ENCODE measurements around the gene FAM110A.
"Not testable (repeated sequence)": the region's sequence is repeated elsewhere in the genome, so short reads cannot be mapped to it uniquely, and the experiment has no call there.

Gene FAM110A

DNA sequence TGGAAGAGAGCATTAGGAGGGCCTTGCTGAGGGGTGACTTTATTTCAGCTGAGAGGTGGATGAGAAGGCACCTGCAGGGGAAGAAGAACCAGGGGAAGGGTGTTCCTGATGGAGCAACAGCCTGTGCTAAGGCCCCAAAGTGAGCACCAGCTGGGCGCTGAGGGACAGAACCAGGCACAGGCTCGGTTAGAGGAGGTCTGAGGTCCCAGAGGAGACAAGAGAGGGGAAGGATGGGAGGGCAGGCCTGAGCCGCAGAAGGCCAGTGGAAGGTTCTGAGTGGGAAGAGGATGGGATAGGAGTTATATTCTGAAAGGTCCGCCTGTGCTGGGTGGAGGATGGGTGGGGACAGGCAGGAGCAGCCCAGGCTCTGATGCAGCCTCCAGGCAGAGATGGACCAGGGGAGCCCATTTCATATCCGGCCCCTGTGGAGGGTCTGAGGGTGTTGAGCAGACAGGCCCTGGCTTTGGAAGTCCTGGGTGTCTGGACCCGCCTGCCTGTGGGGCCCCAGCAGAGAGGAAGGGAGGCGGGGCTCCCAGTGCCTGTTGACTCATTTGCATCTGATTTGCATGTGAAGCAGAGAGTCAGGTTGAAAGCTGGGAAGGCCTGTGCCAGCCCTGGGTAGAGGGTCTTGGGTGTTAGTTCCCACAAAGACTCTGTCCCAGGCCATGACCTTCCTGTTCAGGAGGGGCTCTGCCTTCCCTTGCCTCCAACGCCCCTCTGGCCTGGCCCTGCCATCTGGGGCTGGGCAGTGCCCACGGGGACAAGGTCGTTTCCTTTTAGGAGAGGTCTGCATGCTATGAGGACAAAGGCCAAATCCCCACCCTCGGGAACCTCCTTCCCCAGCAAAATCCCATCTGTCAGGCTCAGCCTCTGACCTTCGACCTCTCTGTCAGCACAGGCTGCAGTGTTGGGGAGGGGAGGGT is 10.6 kb upstream of the FAM110A start:
- in situ Hi-C loops (cut with HindIII; ENCODE audit: low sequenced_read_pairs), result no loop called here

DNA sequence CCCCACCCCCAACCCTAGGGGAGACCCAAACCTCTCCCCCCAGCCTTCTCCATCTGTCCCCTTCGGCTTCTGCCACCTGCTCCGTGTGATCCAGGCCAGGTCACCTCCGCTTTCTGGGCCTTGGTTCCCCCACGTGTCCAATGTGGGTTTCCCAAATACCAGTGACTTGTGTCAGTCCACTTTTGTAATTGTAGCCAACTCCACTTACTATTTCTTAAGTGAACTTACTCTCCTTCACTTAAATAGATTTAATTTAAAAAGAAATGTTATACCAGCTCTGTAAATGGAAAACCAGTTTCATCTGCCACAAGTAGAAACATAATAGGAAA is 10.0 kb upstream of the FAM110A start:
- in situ Hi-C loops (cut with HindIII; ENCODE audit: low sequenced_read_pairs), result no loop called here

DNA sequence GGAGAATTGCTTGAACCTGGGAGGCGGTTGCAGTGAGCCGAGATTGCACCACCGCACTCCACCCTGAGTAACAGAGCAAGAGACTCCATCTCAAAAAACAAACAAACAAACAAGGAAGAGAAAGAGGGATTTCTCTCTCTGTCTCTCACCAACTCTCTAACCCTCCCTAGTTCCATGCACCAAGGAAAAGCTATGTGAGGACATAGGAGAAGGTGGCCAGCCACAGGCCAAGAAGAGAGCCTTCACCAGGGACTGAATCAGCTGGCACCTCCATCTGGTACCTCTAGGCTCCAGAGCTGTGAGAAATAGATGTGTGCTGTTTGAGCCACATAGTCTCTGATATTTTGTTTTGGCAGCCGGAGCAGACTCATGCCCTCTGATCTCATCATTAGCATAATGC is 9.0 kb upstream of the FAM110A start:
- in situ Hi-C loops (cut with HindIII; ENCODE audit: low sequenced_read_pairs), result no loop called here

DNA sequence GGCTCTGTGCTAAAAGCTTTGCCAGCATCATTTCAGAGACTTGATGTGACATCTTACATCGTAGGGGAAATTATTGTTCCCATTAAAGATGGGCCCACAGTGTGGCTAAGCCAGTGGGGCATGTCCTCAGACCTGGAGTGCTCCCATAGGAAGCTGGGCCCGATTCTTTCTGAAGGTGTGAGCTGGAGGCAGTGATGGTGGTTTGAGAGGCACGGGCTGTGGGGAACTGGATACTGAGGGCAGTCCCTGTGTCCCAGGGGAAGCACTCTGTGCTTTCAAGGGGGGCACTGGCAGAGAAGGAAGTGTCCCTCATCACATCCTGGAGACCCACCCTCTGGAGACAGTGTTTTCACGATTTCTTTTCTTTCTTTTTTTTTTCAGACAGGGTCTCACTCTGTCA is 8.6 kb upstream of the FAM110A start:
- in situ Hi-C loops (cut with HindIII; ENCODE audit: low sequenced_read_pairs), result no loop called here

DNA sequence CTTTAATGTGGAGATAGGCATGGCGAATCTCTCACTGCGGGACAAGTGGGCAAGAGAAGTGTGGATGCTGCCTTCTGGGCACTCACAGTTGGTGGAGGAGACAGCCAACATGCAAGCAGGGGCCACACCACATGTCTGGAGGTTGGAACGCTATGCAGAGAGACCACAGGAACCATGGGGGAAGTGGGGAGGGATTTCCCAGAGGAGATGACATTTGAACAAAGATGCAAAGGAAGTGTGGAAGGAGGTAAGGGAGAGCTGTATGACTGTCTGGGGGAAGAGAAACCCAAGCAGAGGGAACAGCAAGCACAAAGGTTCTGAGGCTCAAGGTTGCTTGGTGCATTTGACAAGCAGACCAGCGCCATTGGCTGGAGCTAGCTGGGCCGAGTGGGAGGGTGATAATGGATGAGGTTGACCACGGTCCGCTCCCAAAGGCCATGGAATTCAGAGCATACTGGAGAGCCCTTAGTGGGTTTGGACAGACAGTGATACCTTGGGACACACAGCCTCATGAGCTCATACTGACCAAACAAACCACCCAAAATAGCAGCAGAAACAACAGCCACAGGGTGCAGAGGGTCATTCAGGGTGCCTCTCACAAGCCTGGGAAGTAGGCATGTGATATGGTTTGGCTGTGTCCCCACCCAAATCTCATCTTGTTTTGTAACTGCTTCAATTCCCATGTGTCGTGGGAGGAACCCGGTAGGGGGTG is 7.6 kb upstream of the FAM110A start:
- in situ Hi-C loops (cut with HindIII; ENCODE audit: low sequenced_read_pairs), result no loop called here

DNA sequence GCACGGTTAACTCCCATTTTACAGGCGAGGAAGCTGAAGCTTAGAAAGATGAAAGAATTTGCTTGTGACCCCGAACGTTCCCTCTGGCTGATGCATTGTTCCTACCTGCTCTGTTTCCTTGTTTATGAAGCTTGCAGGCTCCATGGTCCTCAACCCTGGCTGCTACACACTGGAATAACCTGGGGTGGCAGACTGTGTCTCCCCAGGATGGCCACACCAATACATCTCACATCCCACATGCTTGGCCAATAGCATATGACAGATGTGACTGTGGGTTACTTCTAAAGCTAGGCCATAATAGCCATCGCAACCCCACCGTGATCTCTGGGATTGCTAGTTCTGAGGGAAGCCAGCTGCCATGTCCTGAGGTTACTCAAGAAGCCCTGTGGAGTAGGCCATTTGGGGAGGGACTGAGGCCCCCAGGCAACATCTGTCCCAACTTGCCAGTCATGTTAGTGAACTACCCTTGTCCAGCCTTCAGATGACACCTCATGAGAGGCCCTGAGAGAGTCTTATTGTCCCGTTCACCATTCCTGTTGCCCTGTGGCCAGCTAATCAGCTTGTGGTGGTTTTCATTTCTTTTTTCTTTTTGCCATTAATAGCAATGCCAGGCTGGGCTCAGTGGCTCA is 6.7 kb upstream of the FAM110A start:
- in situ Hi-C loops (cut with HindIII; ENCODE audit: low sequenced_read_pairs), result no loop called here

DNA sequence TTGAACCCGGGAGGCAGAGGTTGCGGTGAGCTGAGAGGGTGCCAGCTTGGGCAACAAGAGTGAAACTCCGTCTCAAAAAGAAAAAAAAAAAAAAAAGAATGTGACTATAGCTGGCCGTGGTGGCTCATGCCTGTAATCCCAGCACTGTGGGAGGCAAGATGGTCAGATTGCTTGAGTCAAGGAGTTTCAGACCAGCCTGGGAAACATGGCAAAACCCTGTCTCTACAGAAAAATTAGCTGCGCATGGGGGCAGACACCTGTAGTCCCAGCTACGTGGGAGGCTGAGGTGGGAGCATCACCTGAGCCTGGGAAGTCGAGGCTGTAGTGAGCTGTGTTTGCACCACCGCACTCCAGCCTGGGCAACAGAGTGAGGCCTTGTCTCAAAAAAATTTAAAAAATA is 5.5 kb upstream of the FAM110A start:
- in situ Hi-C loops (cut with HindIII; ENCODE audit: low sequenced_read_pairs), result not testable (repeated sequence)

DNA sequence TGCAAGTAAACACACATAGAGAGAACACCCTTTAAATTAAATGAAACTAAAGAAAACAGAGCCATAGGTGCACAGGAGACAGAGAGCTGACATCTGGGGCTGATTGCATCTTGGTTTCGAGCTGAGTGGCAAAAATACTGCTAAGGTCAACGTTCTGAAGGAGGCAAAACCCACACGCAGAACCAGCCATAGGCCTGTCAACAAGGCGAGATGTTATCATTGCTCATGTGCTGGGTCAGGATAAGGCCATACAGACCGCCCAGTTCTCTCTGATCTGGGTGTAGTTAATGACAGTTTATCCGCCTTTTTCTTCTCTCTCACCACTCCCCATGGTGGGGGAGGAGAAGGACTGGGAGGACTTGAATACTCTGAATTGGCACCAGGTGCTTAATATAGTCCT is 4.5 kb upstream of the FAM110A start:
- in situ Hi-C loops (cut with HindIII; ENCODE audit: low sequenced_read_pairs), result no loop called here

DNA sequence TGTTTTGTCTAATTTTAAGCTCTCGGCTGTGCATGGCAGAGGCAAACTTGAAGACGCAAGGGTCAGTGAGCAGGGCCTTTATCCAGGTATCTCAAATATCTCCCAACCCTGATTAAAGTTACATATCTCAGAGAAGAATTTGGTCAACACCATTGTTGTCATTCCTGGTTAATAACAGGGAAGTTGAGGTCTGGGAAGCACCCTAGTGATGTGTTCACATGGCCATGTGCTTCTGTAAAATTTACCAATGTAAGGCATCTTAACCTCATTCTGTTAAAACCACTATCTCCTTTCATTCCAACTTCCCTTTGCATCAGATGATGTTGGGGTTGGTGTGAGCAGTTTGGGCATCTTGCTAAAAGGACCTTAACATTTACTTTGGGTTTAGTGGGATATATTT is 4.0 kb upstream of the FAM110A start:
- in situ Hi-C loops (cut with HindIII; ENCODE audit: low sequenced_read_pairs), result no loop called here

DNA sequence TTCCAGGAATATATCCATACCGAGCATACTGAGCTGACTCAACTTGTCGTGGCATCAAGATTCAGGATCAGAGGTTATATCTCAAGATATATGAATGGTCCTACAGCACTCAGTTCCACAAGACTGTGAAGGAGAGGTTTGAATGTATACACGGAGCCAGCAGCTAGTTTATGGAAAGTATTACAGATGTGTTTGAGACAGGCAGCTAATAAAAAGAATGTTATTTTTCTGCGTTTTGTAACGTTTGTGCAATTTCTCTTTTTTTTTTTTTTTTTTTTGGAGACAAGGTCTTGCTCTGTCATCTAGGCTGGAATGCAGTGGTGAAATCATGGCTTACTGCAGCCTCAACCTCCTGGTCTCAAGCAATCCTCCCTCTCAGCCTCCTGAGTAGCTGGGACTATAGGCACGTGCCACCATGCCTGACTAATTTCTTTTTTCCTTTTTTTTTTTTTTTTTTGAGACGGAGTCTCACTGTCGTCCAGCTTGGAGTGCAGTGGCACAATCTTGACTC is 3.4 kb upstream of the FAM110A start:
- in situ Hi-C loops (cut with HindIII; ENCODE audit: low sequenced_read_pairs), result no loop called here

DNA sequence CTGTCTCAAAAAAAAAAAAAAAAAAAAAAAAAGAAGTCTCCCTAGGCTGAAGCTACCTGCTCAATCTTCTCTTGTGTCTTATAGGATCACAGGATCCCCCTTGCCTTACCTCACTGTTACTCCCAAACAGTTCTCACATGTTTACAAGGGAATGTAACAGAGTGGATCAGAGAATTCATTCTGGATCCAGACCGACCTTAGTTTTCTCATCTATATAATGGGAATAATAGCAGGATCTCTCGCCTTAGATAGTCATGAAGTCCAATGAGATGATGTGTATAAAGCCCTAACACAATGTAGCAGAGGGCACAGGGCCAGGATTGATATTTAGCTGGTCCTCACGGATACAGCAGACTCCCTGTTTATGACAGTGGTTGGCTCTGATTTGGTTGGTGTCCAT is 2.3 kb upstream of the FAM110A start:
- in situ Hi-C loops (cut with HindIII; ENCODE audit: low sequenced_read_pairs), result no loop called here

DNA sequence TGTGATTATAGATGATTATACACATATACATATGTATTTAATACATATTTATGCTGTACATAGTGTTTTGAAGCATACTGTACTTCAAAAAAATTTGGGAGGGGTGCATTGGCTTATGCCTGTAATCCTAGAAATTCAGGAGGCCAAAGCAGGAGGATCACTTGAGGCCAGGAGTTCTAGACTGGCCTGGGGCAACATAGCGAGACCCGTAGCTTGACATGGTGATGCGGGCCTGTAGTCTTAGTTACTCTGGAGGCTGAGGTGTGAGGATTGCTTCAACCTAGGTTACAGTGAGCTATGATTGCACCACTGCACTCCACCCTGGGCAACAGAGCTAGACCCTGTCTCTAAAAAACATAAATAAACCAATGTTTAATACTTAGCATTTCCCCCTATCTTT is 1.6 kb upstream of the FAM110A start:
- in situ Hi-C loops (cut with HindIII; ENCODE audit: low sequenced_read_pairs), result no loop called here

DNA sequence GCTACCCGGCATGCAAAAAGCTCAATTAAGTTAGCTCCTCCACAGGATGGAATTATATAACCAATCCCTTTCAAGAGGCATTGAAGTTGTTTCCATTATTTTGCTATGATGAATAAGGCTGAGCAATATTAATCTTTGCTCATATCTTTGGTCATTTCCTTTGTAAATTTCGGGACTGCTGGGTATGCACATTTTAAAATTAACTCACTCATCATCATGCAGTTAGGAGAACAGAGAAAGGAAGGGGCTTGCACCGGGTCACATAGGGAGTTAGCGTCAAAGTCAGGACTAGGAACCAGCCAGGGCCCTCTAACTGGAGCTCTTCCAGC is 430 bp upstream of the FAM110A start:
- in situ Hi-C loops (cut with HindIII; ENCODE audit: low sequenced_read_pairs), result no loop called here

DNA sequence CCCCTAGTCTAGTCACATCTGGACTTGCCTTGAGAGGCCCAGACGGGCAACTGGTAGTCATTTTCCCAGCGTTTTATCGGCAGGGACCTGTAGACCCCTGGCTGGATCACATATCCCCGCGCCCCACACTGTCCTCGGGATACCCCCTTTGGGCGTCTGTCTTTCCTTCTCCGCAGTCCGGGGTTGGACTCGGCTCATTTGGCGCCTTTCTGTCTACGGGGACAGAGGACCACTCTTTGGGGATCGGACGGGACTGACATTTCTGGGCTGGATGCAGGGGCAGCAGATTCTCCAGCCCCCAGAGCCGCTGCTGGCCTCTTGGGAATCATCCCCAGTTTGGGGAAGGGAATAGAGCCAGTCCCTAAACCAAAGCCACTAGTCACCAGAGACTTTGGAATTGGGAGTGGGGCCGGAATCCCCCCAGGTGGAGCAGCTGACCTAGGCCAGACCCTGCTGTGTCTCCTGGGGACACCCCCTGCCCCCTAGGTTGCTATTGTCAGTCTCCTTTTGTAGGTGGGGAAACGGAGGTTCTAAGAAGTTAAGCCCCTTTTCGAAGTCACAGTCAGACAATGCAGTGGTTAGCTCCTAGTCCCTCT is 734 bp downstream of the FAM110A start:
- in situ Hi-C loops (cut with HindIII; ENCODE audit: low sequenced_read_pairs), result no loop called here

DNA sequence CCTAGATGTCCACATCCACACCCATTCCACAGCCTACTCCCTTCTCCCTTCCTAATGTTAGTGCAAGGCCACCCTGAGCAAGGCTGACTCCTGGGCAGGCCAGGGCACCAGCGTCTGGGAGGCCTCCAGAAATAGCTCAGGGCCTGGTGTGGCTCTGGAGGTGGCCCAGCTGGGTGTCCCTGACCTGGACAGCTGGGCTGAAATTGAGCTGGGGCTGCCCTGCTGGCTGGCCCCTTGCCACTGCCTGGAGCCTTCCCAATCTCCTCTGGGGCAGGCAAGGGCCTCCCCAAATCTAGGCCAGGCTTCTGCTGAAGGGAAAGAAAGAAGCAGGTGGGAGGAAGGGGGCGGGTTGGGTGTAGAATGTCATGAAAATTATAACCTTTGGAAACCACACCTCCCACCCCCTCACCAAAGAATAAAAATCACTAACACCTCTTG is 2.1 kb downstream of the FAM110A start:
- in situ Hi-C loops (cut with HindIII; ENCODE audit: low sequenced_read_pairs), result no loop called here

DNA sequence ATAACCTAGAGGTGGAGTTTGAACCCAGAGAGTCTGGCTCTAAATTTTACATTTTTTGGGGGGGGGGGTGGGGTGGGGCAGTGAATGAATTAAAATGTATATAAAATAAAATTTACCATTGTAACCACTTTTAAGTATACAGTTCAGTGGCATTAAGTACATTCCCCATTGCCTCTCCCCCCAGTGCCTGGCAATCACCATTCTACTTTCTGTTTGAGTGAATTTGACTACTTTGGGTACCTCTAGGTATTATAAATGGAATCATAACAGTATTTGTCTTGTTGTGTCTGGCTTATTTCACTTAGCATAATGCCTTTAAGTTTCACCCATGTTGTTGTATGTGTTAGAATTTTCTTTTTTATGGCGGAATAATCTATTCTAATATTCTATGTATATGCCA is 2.7 kb downstream of the FAM110A start:
- in situ Hi-C loops (cut with HindIII; ENCODE audit: low sequenced_read_pairs), result no loop called here

DNA sequence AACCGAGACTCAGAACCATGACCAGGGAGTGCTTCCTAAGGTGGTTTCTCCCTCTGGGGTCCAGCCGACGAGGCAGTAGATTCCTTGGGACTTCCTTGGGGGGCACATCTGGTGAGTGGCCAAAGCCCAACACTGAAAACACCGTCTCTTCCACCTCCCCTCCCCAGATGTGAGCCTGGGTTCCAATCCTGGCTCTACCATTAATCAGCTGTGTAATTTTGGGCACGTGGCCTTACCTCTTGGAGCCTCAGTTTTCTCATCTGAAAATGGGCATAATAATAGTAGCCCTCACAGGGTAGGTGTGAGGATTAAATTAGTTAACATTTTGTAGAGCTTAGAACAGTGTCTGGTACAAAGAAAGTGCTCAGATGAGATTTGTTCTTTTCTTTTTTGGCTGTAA is 5.5 kb downstream of the FAM110A start:
- in situ Hi-C loops (cut with HindIII; ENCODE audit: low sequenced_read_pairs), result no loop called here

DNA sequence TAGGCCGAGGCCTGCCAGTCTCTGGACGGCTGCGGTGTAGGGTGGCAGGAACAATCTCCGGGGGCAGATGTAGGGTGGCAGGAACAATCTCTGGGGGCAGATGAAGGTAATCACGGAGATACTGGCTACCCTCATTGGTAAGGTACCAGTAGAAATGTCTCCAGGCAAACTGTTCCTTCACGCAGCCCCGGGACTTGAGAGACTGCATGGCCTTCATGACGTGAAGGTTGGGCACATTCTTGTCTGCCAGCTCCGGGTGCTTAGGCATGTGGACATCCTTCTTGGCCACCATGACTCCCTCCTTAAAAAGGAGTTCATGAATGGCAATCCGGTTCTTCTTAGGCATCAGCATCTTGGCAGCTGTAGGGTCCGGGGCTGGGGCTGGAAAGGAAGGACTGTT is 6.1 kb downstream of the FAM110A start:
- in situ Hi-C loops (cut with HindIII; ENCODE audit: low sequenced_read_pairs), result no loop called here

DNA sequence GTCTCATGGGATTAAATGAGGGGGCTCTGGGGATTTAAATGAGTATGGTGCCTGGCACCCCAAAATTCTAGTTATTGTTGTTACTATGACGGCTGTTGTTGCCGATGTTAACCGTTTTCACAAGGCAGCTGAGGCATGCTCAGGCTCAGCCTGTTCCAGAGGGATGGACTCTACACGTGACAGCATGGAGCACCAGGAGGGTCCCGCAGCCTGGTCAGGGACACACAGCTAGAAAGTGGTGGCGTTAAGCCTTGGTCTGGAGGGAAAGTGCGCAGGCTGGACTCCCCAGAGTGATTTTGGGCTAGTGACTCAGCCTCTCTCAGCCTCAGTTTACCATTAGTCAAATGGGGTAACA is 7.0 kb downstream of the FAM110A start:
- in situ Hi-C loops (cut with HindIII; ENCODE audit: low sequenced_read_pairs), result no loop called here

DNA sequence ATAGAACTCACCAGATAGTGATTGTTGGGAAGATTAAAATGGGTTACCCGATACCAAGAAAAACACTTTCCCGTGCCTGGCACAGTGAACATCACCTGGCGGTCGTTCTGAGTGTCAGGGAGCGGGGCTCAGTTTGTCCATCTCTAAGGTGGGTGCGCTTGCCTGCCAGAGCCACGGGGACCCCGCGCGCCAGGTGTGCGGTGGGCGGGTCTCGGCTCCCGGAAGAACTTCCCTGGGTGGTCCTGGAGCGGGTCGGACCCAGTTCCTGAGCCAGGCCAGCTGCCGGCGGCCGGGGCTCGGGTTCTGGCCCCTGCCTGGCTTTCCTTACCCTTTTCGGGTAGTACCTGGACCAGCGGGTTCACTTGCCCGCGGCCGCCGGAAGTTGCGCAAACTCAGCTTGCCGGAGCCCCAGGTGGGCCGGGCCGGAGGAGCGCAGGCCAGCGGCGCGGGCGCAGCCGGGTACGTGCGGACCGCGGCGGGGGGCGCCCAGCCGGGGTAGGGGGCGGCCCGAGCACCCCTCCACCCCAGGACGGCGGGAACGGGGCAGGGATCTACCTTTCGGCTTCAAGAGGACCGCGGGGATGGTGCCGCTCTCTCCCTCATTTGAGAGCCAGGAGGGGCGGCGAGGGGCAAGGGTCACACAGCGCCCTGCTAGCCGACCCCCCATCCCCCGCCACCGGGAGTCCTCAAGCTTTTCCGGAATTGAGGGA is 7.5 kb downstream of the FAM110A start:
- in situ Hi-C loops (cut with HindIII; ENCODE audit: low sequenced_read_pairs), result no loop called here
